GM12891 (cell line): ENCODE measurements around the gene CADPS.

Experiments used
- PAX5 ChIP-seq: IDR thresholded peaks from 2 replicates; pipeline ENCODE4 v1.6.1; 2011; ENCODE audit warnings: low read length, moderate library complexity, mild to moderate bottlenecking; ENCODE audit not compliant: insufficient read depth, severe bottlenecking
- POLR2A ChIP-seq: IDR thresholded peaks from 2 replicates; pipeline ENCODE4 v1.6.1; 2011; ENCODE audit warnings: low read depth, low read length, control low read depth
- POLR2AphosphoS5 ChIP-seq: IDR thresholded peaks from 2 replicates; pipeline ENCODE4 v1.6.1; 2011; ENCODE audit warnings: low read depth, low read length, control low read depth
- SPI1 ChIP-seq: IDR thresholded peaks from 2 replicates; pipeline ENCODE4 v1.6.1; 2011; ENCODE audit warnings: low read depth, low read length, control low read depth
- TAF1 ChIP-seq: IDR thresholded peaks from 2 replicates; pipeline ENCODE4 v1.6.1; 2011; ENCODE audit warnings: low read depth, low read length, control low read depth

DNA sequence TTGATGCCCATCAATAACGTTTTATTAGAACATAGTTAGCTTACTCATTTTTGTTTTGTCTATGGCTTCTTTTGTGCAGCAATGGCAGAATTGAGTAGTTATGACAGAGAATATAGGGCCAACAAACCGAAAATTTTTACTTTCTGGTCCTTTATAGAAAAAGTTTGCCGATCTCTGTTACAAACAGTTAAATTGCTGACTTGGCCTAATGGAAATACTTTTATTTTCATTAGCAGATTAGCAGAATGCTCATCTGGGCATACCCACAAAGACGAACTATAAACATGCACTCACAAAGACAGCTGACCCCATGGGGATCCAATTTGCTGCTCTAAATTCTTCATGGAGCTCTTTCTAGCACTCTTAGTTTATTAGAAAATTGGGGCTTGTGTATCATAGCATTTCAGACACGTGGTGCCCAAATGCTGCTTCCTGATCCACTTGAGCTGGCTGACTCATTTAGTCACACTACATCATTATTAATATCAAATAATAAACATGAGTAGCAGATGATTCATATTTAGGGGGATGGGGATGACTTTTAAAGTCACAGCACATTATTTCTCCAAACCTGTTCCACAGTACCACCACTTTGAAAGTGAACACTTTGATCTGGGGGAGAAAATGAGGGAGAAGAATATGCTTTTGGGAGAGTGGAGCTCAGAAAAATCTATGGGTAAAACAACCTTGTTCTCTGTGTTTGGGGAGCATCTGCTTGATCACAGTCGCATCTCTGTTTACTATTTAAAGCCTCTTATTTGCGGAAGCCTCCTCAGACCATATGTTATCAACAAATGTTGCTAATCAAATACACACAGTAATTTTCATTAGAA lies 273.8 kb downstream of the CADPS start:
- TF ChIP-seq TAF1: no peak
- TF ChIP-seq POLR2A: no peak
- no peak for TF ChIP-seq POLR2AphosphoS5
- TF ChIP-seq SPI1: no peak
- TF ChIP-seq PAX5: no peak
